Stimulated activated CD4-positive, alpha-beta T cell treated with anti-CD3 and anti-CD28 coated beads, Interleukin-4, amount 100 ng/mL, for 24 hours (primary cell): Measurements from ENCODE around the gene RPL36.

Experiments
- DNase-seq: peaks from one replicate; pipeline ENCODE4 v3.0.0-alpha.2; 2020

The RPL36 gene

GRCh38 chr19:5690125-5690954 is at the start of gene RPL36:
Gene RPL36, plus strand, starts transcription at chr19:5690295. Its CDS starts 213 bp downstream, at chr19:5690508.
- DNase-seq: peak; percentile 99

GRCh38 chr19:5641171-5641570 is 48.9 kb upstream of the RPL36 start:
- DNase-seq: no peak

- no peak for DNase-seq
Observed at GRCh38 chr19:5642204-5642603, 47.9 kb upstream of the RPL36 start.

GRCh38 chr19:5643060-5643459 is 47.0 kb upstream of the RPL36 start:
- DNase-seq: no peak

- no peak for DNase-seq
Observed at GRCh38 chr19:5644037-5644436, 46.1 kb upstream of the RPL36 start.

GRCh38 chr19:5645409-5645808 is 44.7 kb upstream of the RPL36 start:
- no peak for DNase-seq

GRCh38 chr19:5646703-5647102 is 43.4 kb upstream of the RPL36 start:
- DNase-seq: no peak

GRCh38 chr19:5648464-5648863 is 41.6 kb upstream of the RPL36 start:
- no peak for DNase-seq

- DNase-seq: no peak
Observed at GRCh38 chr19:5651361-5651760, 38.7 kb upstream of the RPL36 start.

GRCh38 chr19:5652261-5652660 is 37.8 kb upstream of the RPL36 start:
- no peak for DNase-seq

- no peak for DNase-seq
Observed at GRCh38 chr19:5654931-5655330, 35.2 kb upstream of the RPL36 start.

- no peak for DNase-seq
Observed at GRCh38 chr19:5655412-5655811, 34.7 kb upstream of the RPL36 start.

GRCh38 chr19:5661483-5661882 is 28.6 kb upstream of the RPL36 start:
- no peak for DNase-seq

- no peak for DNase-seq
Observed at GRCh38 chr19:5663904-5664303, 26.2 kb upstream of the RPL36 start.

GRCh38 chr19:5664515-5664914 is 25.6 kb upstream of the RPL36 start:
- DNase-seq: no peak

- DNase-seq: no peak
Observed at GRCh38 chr19:5665781-5666513, 24.1 kb upstream of the RPL36 start.

GRCh38 chr19:5666921-5667610 is 23.0 kb upstream of the RPL36 start:
- no peak for DNase-seq

GRCh38 chr19:5667751-5668271 is 22.3 kb upstream of the RPL36 start:
- no peak for DNase-seq

- DNase-seq: no peak
Observed at GRCh38 chr19:5669212-5669611, 20.9 kb upstream of the RPL36 start.

GRCh38 chr19:5671600-5671999 is 18.5 kb upstream of the RPL36 start:
- DNase-seq: no peak

GRCh38 chr19:5672708-5673459 is 17.2 kb upstream of the RPL36 start:
- DNase-seq: no peak

- no peak for DNase-seq
Observed at GRCh38 chr19:5673752-5674151, 16.3 kb upstream of the RPL36 start.

- DNase-seq: no peak
Observed at GRCh38 chr19:5674714-5675113, 15.4 kb upstream of the RPL36 start.
